SU-DHL-6 (cell line): ENCODE data around the gene GOLM1.

Experiments used
- H2AFZ ChIP-seq: fragments of 200-600 bp; sonication (generic); 2 replicates; pipeline ENCODE4 v1.6.1; 2014; ENCODE audit warnings: low read depth, mild to moderate bottlenecking, moderate library complexity, mixed read lengths, antibody characterized with exemption, low read length; ENCODE audit not compliant: severe bottlenecking
- H3F3A ChIP-seq: fragments of 200-600 bp; shearing (Covaris generic); 2 replicates; pipeline ENCODE4 v1.6.0; 2016; ENCODE audit warnings: antibody characterized with exemption, mild to moderate bottlenecking; ENCODE audit not compliant: insufficient read depth
- H3K27ac ChIP-seq: fragments of 200-600 bp; sonication (generic); 2 replicates; pipeline ENCODE4 v1.5.1; 2016; ENCODE audit warnings: low read depth, mild to moderate bottlenecking, low read length, moderate library complexity, mixed read lengths
- H3K27me3 ChIP-seq: fragments of 200-600 bp; sonication (generic), shearing (Covaris generic); 2 replicates; pipeline ENCODE4 v1.6.0; 2014; ENCODE audit warnings: mild to moderate bottlenecking, low read length
- H3K36me3 ChIP-seq: fragments of 200-600 bp; sonication (generic); 2 replicates; pipeline ENCODE4 v1.6.1; 2014; ENCODE audit warnings: mild to moderate bottlenecking, low read length, mixed read lengths
- H3K4me2 ChIP-seq: fragments of 300-600, 200-600 bp; shearing (Covaris generic), sonication (generic); 2 replicates; pipeline ENCODE4 v1.6.0; 2014; ENCODE audit warnings: low read length, low read depth, mild to moderate bottlenecking; ENCODE audit not compliant: poor library complexity, severe bottlenecking
- H3K4me3 ChIP-seq: fragments of 200-600 bp; sonication (generic); 2 replicates; pipeline ENCODE4 v1.5.1; 2014; ENCODE audit warnings: antibody characterized with exemption, low read length, mild to moderate bottlenecking, mixed read lengths; ENCODE audit not compliant: insufficient read depth, poor library complexity, severe bottlenecking
- H3K79me2 ChIP-seq: fragments of 200-600 bp; sonication (generic); 2 replicates; pipeline ENCODE4 v1.6.1; 2014; ENCODE audit warnings: mild to moderate bottlenecking, low read length, moderate library complexity; ENCODE audit not compliant: insufficient read depth
- H3K9ac ChIP-seq: fragments of 200-600 bp; sonication (generic); 2 replicates; pipeline ENCODE4 v1.7.0; 2014; ENCODE audit warnings: mild to moderate bottlenecking, low read length
- H3K9me2 ChIP-seq: fragments of 200-600 bp; sonication (generic); replicated peaks from 2 replicates; pipeline ENCODE4 v1.6.1; 2014; ENCODE audit warnings: low read length; ENCODE audit not compliant: insufficient read depth
- H3K9me3 ChIP-seq: fragments of 200-600 bp; sonication (generic); 2 replicates; pipeline ENCODE4 v1.6.1; 2014; ENCODE audit warnings: low read length, mixed read lengths; ENCODE audit not compliant: insufficient read depth
- H4K20me1 ChIP-seq: fragments of 200-600 bp; sonication (generic); 2 replicates; pipeline ENCODE4 v1.6.1; 2014; ENCODE audit warnings: low read depth, mild to moderate bottlenecking, antibody characterized with exemption, low read length, moderate library complexity, mixed read lengths
- EZH2phosphoT487 ChIP-seq: fragments of 200-600 bp; sonication (generic), shearing (Covaris generic); conservative IDR thresholded peaks from 2 replicates; pipeline ENCODE4 v1.6.1; 2018; ENCODE audit warnings: mild to moderate bottlenecking, antibody characterized with exemption, low read length, moderate library complexity, mixed read lengths
- TF ChIP-seq, protein P1 (sequence below): fragments of 200-600 bp; sonication (generic); IDR thresholded peaks from one replicate; pipeline ENCODE4 v1.5.1; 2017; ENCODE audit warnings: antibody characterized with exemption, mild to moderate bottlenecking, low read length, moderate library complexity; ENCODE audit not compliant: insufficient read depth, poor library complexity, severe bottlenecking

The GOLM1 gene

GRCh38 chr9:86027767-86028166 is 71.6 kb downstream of the GOLM1 start:
- H2AFZ ChIP-seq = no peak overlapping the region
- no peak overlapping the region for H3K4me2 ChIP-seq
- H3K27ac ChIP-seq = no peak overlapping the region
- no peaks in the 10 kb centered on the region for H3K79me2 ChIP-seq
- no peak for TF ChIP-seq EZH2phosphoT487
- TF ChIP-seq, protein P1, sequence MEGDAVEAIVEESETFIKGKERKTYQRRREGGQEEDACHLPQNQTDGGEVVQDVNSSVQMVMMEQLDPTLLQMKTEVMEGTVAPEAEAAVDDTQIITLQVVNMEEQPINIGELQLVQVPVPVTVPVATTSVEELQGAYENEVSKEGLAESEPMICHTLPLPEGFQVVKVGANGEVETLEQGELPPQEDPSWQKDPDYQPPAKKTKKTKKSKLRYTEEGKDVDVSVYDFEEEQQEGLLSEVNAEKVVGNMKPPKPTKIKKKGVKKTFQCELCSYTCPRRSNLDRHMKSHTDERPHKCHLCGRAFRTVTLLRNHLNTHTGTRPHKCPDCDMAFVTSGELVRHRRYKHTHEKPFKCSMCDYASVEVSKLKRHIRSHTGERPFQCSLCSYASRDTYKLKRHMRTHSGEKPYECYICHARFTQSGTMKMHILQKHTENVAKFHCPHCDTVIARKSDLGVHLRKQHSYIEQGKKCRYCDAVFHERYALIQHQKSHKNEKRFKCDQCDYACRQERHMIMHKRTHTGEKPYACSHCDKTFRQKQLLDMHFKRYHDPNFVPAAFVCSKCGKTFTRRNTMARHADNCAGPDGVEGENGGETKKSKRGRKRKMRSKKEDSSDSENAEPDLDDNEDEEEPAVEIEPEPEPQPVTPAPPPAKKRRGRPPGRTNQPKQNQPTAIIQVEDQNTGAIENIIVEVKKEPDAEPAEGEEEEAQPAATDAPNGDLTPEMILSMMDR = no peak
- H3F3A ChIP-seq = no peaks in the 10 kb centered on the region
- H4K20me1 ChIP-seq = no peaks in the 10 kb centered on the region
- no peaks in the 10 kb centered on the region for H3K36me3 ChIP-seq
- no peaks in the 10 kb centered on the region for H3K9me2 ChIP-seq
- no peaks in the 10 kb centered on the region for H3K9me3 ChIP-seq
- no peak overlapping the region for H3K4me3 ChIP-seq
- H3K27me3 ChIP-seq = no peaks in the 10 kb centered on the region
- H3K9ac ChIP-seq = no peak overlapping the region

GRCh38 chr9:86022687-86023266 is 76.6 kb downstream of the GOLM1 start:
- Histone ChIP-seq H3K36me3 (peaks cover 9% of the 10 kb centered on the region), H3K9me3 (no peaks in the 10 kb centered on the region), H3F3A (no peaks in the 10 kb centered on the region), H3K27me3 (no peaks in the 10 kb centered on the region), H3K9me2 (no peaks in the 10 kb centered on the region), H3K4me2 (no peak overlapping the region), H2AFZ (no peak overlapping the region), H3K4me3 (no peak overlapping the region), H3K27ac (no peak overlapping the region), H3K9ac (no peak overlapping the region), H4K20me1 (no peaks in the 10 kb centered on the region), H3K79me2 (no peaks in the 10 kb centered on the region)
- no peak for TF ChIP-seq EZH2phosphoT487
- TF ChIP-seq, protein P1 = no peak

GRCh38 chr9:86021166-86021565 is 78.2 kb downstream of the GOLM1 start:
- Histone ChIP-seq H2AFZ (no peak overlapping the region), H3K9me2 (no peaks in the 10 kb centered on the region), H4K20me1 (no peaks in the 10 kb centered on the region), H3K79me2 (no peaks in the 10 kb centered on the region), H3K36me3 (peaks cover 11% of the 10 kb centered on the region), H3K4me3 (no peak overlapping the region), H3K27ac (no peak overlapping the region), H3F3A (no peaks in the 10 kb centered on the region), H3K27me3 (no peaks in the 10 kb centered on the region), H3K9me3 (no peaks in the 10 kb centered on the region), H3K9ac (no peak overlapping the region), H3K4me2 (no peak overlapping the region)
- TF ChIP-seq EZH2phosphoT487 = no peak
- TF ChIP-seq, protein P1 = no peak
